Globus pallidus (tissue), 1 donor: ENCODE results near the gene POU5F2.

Experiments used
- DNase-seq: peaks from one replicate; pipeline ENCODE4 v3.0.0-alpha.2; 2015; ENCODE audit warnings: low spot score

POU5F2 gene

GRCh38 chr5:93741136-93741811 is at the start of gene POU5F2:
Gene POU5F2, minus strand, starts transcription at chr5:93741600. Its CDS starts 37 bp downstream, at chr5:93741563.
- DNase-seq = no peak

- no peak for DNase-seq
Observed at GRCh38 chr5:93790401-93790800, 49.0 kb upstream of the POU5F2 start.

- DNase-seq = no peak
Observed at GRCh38 chr5:93789173-93790067, 48.0 kb upstream of the POU5F2 start.

- no peak for DNase-seq
Observed at GRCh38 chr5:93787598-93787997, 46.2 kb upstream of the POU5F2 start.

GRCh38 chr5:93785475-93785874 is 44.1 kb upstream of the POU5F2 start:
- no peak for DNase-seq

- no peak for DNase-seq
Observed at GRCh38 chr5:93782978-93783377, 41.6 kb upstream of the POU5F2 start.

GRCh38 chr5:93777620-93778019 is 36.2 kb upstream of the POU5F2 start:
- no peak for DNase-seq

GRCh38 chr5:93756372-93756771 is 15.0 kb upstream of the POU5F2 start:
- DNase-seq = no peak

GRCh38 chr5:93755716-93756115 is 14.3 kb upstream of the POU5F2 start:
- no peak for DNase-seq

- DNase-seq = no peak
Observed at GRCh38 chr5:93748875-93749397, 7.5 kb upstream of the POU5F2 start.

- DNase-seq = no peak
Observed at GRCh38 chr5:93746406-93747056, 5.1 kb upstream of the POU5F2 start.

GRCh38 chr5:93736284-93736683 is 5.1 kb downstream of the POU5F2 start:
- DNase-seq = no peak

- DNase-seq = no peak
Observed at GRCh38 chr5:93735378-93735777, 6.0 kb downstream of the POU5F2 start.

GRCh38 chr5:93731987-93732386 is 9.4 kb downstream of the POU5F2 start:
- DNase-seq = no peak

GRCh38 chr5:93726595-93726994 is 14.8 kb downstream of the POU5F2 start:
- DNase-seq = no peak

- no peak for DNase-seq
Observed at GRCh38 chr5:93724791-93725190, 16.6 kb downstream of the POU5F2 start.

- DNase-seq = no peak
Observed at GRCh38 chr5:93723681-93724080, 17.7 kb downstream of the POU5F2 start.

- DNase-seq = no peak
Observed at GRCh38 chr5:93723005-93723404, 18.4 kb downstream of the POU5F2 start.

- no peak for DNase-seq
Observed at GRCh38 chr5:93722588-93722987, 18.8 kb downstream of the POU5F2 start.

- no peak for DNase-seq
Observed at GRCh38 chr5:93721511-93721910, 19.9 kb downstream of the POU5F2 start.

- no peak for DNase-seq
Observed at GRCh38 chr5:93721071-93721470, 20.3 kb downstream of the POU5F2 start.

GRCh38 chr5:93717162-93717561 is 24.2 kb downstream of the POU5F2 start:
- DNase-seq = peak; percentile 19

GRCh38 chr5:93716453-93716852 is 24.9 kb downstream of the POU5F2 start:
- no peak for DNase-seq
